ENCODE measurements around the gene CCL27.

Gene CCL27, protein sequence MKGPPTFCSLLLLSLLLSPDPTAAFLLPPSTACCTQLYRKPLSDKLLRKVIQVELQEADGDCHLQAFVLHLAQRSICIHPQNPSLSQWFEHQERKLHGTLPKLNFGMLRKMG

DNA sequence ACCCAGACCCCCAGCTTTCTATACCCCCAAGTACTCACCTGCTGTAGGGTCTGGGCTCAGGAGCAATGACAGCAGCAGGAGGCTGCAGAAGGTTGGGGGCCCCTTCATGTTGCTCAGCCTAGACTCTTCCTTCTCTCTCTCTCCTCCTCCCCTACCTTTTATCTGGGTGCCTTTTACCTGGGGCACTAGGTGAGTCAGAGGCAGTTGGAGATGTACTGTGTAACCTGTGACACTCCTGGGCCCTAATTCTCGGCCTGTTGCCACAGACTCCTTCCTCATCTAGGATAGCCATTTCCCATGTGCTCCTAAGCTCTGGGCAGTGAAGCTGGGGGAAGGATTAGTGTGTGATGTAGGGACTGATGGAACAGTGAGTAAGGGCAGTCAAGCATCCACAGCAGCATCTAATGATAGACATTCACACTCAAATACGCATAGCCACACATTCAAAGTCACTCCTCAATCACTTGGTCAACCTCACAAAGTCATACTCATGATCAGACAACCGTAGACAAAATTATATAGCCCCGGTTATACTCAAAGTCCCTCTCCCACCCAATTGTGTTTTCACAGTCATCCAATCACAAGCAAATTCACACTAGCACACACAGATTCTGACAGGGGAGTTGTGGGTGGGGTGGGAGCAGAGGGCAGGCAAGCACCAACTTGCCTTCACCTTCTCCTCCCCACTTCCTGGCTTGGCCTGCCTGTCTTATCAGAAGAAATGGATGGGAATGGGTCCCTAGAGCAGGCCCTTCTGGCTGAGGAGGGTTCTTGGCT, at the start of gene CCL27:
Gene CCL27, minus strand, starts transcription at position 132 of the 777 bp plus-strand sequence. Its CDS starts 24 bp downstream, at position 108.
- DNase-seq (ENCODE audit: low read depth in 2 of 2) = no peak

DNA sequence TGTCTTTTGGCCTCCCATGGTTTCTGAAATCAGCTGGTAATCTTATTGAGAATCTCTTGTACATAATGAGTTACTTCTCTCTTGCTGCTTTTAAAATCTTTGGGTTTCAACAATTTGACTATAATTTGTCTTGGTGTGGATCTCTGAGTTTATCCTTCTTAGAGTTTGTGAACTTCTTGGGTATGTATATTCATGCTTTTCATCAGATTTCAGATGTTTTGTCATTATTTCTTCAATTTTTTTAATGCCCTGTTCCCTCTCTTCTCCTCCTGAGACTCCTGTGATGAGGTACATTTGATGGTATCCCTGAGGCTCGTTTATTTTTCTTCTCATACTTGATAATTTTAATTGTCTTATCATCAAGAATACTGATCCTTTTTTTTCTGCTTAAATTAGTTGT, 49.7 kb upstream of the CCL27 start:
- DNase-seq (ENCODE audit: low read depth in 2 of 2) = no peak

DNA sequence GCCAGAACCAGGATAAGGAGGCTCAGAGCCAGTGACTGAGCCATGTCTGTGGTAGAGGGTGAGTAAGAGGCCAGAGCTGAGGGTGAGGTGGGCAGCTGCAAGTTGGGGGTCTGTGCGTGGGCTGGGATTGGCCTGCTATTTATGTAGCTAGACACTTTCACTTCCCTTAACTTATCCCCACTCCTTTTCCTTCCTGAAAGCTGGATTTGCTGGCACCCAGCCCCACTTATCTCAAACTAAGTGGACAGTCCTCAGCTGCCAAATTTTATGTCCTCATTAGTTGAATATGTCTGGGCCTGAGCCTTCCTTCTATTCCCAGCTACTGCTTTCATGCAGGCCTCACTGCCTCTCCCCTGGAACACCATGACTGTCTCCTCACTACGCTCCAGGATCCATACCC, 47.6 kb upstream of the CCL27 start, which contains the start of gene CCL21:
Gene CCL21, minus strand, starts transcription at position 114 of the 400 bp plus-strand sequence. Its CDS starts 70 bp downstream, at position 44.
- DNase-seq (ENCODE audit: low read depth in 2 of 2) = no peak

- no peak for DNase-seq (ENCODE audit: low read depth in 2 of 2)
Measured at GRCh38 chr9:34709196-34709978, 46.9 kb upstream of the CCL27 start.

- DNase-seq (ENCODE audit: low read depth in 2 of 2) = no peak
Measured at GRCh38 chr9:34707130-34707529, 44.7 kb upstream of the CCL27 start.

GRCh38 chr9:34701769-34702736, 39.6 kb upstream of the CCL27 start:
- peak; percentile 76 to 87 for DNase-seq (ENCODE audit: low read depth in 2 of 2)

- DNase-seq (ENCODE audit: low read depth in 2 of 2) = peak; percentile 68 to 79
Measured at GRCh38 chr9:34701023-34701768, 38.7 kb upstream of the CCL27 start.

DNA sequence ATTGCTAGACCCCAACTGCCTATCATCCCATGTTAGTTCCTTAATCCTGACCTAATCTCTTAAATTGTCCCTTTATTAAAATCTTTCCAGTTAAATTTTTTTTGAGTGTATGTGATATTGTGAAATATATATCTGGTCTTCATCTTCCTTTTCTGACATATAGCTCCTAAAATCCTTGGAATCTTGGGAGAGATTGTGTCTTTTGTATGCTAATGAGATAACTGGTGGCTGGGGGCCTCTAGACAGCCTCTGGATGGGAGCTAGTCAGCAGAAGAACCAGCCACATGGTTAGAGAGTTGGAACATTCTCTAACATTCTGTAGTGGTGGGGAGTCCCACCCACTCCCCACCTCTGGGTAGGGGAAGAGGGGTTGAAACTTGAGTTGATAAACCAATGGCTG, 32.4 kb upstream of the CCL27 start:
- DNase-seq (ENCODE audit: low read depth in 2 of 2) = no peak

DNA sequence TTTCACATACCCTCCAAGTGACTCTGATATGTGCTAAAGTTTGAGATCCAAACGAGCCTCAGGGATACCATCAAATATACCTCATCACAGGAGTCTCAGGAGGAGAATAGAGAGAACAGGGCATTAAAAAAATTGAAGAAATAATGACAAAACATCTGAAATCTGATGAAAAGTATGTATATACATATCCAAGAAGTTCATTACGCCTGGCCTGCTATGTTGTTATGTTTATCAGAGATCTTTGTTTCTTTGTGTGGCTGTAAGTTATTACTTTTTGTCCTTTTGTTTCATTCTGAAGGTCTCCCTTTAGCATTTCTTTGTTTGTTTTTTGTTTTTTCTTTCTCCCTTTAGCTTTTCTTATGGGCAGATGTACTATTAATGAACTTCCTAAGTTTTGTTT, 31.1 kb upstream of the CCL27 start:
- DNase-seq (ENCODE audit: low read depth in 2 of 2) = no peak

DNA sequence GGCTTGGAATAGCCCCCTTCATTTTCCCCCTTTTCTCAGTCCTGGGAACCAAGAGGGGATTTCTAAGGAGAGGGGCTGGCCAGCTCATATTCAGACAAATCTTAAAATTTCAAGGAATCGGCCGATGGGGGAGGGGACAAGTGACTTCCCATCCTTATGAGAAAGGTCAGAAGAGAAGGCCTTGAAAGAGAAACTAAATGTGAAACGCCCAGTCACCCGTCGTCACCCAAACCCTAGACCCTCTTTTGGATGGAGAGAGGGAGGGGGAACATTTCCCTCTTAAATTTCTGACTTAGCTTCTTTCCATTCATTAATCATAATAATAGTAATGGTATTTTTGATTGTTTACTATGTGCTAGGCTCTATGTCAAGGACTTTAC, 29.5 kb upstream of the CCL27 start:
- DNase-seq (ENCODE audit: low read depth in 2 of 2) = no peak

- no peak for DNase-seq (ENCODE audit: low read depth in 2 of 2)
Measured at GRCh38 chr9:34690983-34691935, 28.8 kb upstream of the CCL27 start, which contains the start of gene CCL19. TSS of gene CCL19 (minus strand) at chr9:34691276. CDS start at chr9:34691139, 137 bp downstream.

- no peak for DNase-seq (ENCODE audit: low read depth in 2 of 2)
Measured at GRCh38 chr9:34689512-34689911, 27.1 kb upstream of the CCL27 start.

- DNase-seq (ENCODE audit: low read depth in 2 of 2) = no peak
Measured at GRCh38 chr9:34689116-34689470, 26.6 kb upstream of the CCL27 start.

- DNase-seq (ENCODE audit: low read depth in 2 of 2) = no peak
Measured at GRCh38 chr9:34688329-34689115, 26.1 kb upstream of the CCL27 start.

DNA sequence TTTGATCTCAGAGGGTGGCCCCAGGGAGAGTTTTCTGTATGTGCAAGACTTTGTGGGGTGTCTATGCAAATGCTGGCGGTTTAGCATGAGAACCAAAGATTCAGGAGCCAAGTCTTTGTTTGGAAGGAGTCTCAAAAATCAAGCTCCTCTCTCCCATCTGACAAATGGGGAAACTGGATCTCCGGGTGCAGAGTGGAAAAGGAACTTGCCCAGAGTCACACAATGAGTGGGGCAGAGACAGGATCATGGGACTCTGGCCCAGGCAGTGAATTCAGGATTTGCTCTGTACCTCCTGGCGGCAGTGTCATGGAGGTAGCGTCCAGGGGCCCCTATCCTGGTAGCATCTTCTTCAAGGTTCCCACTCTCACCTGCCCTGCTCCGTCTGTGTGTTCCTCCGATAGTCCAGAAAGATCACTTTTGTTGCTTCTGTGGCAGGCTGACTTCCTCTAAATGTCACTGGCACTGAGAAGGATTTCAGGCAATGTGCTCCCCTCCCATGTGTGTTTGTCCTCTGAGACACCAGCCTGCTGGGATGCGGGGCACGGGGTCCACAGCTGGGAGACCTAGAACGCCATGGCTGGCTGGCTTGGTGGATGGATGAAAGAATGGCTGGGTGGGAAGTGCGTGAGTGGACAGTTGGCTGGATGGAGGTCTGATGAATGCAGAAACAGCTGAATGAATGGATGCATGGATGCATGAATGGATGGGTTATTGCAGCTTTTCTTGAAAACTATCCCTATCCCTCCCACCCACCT, 25.0 kb upstream of the CCL27 start:
- DNase-seq (ENCODE audit: low read depth in 2 of 2) = no peak

- no peak for DNase-seq (ENCODE audit: low read depth in 2 of 2)
Measured at GRCh38 chr9:34686732-34687131, 24.3 kb upstream of the CCL27 start.

- DNase-seq (ENCODE audit: low read depth in 2 of 2) = no peak
Measured at GRCh38 chr9:34686231-34686630, 23.8 kb upstream of the CCL27 start.

DNA sequence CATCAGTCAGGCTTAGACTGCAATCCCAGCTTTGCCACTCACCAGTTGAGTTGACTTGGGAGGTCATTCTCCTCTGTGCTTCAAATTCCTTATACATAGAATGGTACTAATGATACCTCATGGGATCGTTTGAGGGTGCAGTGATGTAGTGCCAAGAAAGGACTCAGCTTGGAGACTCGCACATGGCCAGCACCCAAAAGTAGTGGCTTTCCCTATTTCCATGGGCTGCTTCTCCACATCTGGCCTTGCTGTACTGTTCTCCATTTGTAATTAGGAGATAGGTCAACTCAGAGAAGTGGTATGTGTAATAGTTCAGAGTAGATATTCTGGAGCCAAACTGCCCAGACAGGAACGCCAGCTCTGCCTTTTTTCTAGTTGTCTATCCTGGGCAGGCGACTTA, 23.1 kb upstream of the CCL27 start:
- DNase-seq (ENCODE audit: low read depth in 2 of 2) = no peak

Measured in activated CD4-positive, alpha-beta T cell treated with anti-CD3 and anti-CD28 coated beads for 24 hours (primary cell).